HCT116 (cell line): ENCODE results near the gene BBLN. TPM values are rescaled to one million over a fixed set of nuclear protein-coding genes. Genes with fewer than 3 reads are reported as not detected.
"Not testable (repeated sequence)": the region's sequence is repeated elsewhere in the genome, so short reads cannot be mapped to it uniquely, and the experiment has no call there.

Source experiments
- ATAC-seq: fragments of 200-7000 bp; cut with Tn5 transposase; 2 replicates; pipeline ENCODE4 v1.9.1; 2020; ENCODE audit warnings: mild to moderate bottlenecking, moderate library complexity
- BruUV-seq: library from RNA; stranded (reverse); fragments of 400-500 nt; replicated peaks from 2 replicates; lab custom pipeline; 2021; lab: Mats Ljungman, UMichigan
- CTCF ChIA-PET: fragments of 300-600 bp; sonication (Branson Sonifier 250); formaldehyde crosslinking; loops from one replicate; lab custom pipeline; 2021; ENCODE audit warnings: antibody characterized with exemption; lab: Charles Lee
- POLR2A ChIA-PET: fragments of 300-600, 350-600 bp; sonication (Branson Sonifier 250); formaldehyde crosslinking; loops from one replicate; lab custom pipeline; 2021; ENCODE audit warnings: antibody characterized with exemption; lab: Charles Lee
- RAD21 ChIA-PET, 2 experiments: fragments of 300-600 bp; sonication (Branson Sonifier 250); formaldehyde crosslinking; loops; one replicate each; lab custom pipeline; 2023; ENCODE audit warnings: low total read pairs in 2 of 2; ENCODE audit not compliant: uncharacterized antibody in 2 of 2, unreplicated experiment in 2 of 2, low non-redundant PET in 1 of 2; lab: Charles Lee
- DNase-seq: peaks from one replicate; pipeline ENCODE4 v3.0.0-alpha.2; 2010; ENCODE audit warnings: low read depth, low spot score
- H2AFZ ChIP-seq: fragments of 200-600 bp; shearing (Covaris generic), sonication (generic); 2 replicates; pipeline ENCODE4 v1.6.1; 2017; ENCODE audit warnings: low read depth, mixed run types, mixed read lengths, antibody characterized with exemption, low read length; ENCODE audit not compliant: poor library complexity, severe bottlenecking
- H3K27ac ChIP-seq: 2 replicates; pipeline ENCODE4 v1.5.1; 2012; ENCODE audit warnings: low read depth, low read length
- H3K27me3 ChIP-seq: fragments of 200-600 bp; sonication (generic); 2 replicates; pipeline ENCODE4 v1.6.1; 2016; ENCODE audit warnings: mixed run types, low read length, mixed read lengths; ENCODE audit not compliant: insufficient read depth
- H3K36me3 ChIP-seq, 2 experiments: fragments of 200-500 bp in 1 of 2; fragments of 200-600 bp in 1 of 2; sonication (Bioruptor generic) in 1 of 2; sonication (generic) in 1 of 2; 2 replicates each; pipeline versions ENCODE4 v1.5.1 to v1.6.1; 2014 to 2016; ENCODE audit warnings: low read length in 2 of 2, inconsistent platforms in 1 of 2, mixed read lengths in 1 of 2, mixed run types in 1 of 2; ENCODE audit not compliant: insufficient read depth in 2 of 2, control insufficient read depth in 1 of 2
- H3K4me1 ChIP-seq, 2 experiments: fragments of 200-600 bp in 1 of 2; sonication (generic) in 1 of 2; 2 replicates each; pipeline versions ENCODE4 v1.5.1 to v1.6.1; 2012 to 2017; ENCODE audit warnings: low read length in 2 of 2, inconsistent platforms in 1 of 2, mild to moderate bottlenecking in 1 of 2, mixed read lengths in 1 of 2, mixed run types in 1 of 2, moderate library complexity in 1 of 2; ENCODE audit not compliant: insufficient read depth in 2 of 2, control insufficient read depth in 1 of 2
- H3K4me2 ChIP-seq: fragments of 200-600 bp; sonication (generic); 2 replicates; pipeline ENCODE4 v1.6.1; 2017; ENCODE audit warnings: mixed run types, low read length, mixed read lengths
- H3K4me3 ChIP-seq, 2 experiments: fragments of 200-600 bp in 1 of 2; sonication (generic) in 1 of 2; replicated peaks in 1 of 2; 2 replicates each; pipeline ENCODE4 v1.5.1; 2011 to 2016; ENCODE audit warnings: low read length in 2 of 2, control low read depth in 1 of 2, low read depth in 1 of 2, mild to moderate bottlenecking in 1 of 2, mixed read lengths in 1 of 2, mixed run types in 1 of 2
- H3K79me2 ChIP-seq: fragments of 200-600 bp; sonication (generic); 2 replicates; pipeline ENCODE4 v1.6.1; 2017; ENCODE audit warnings: mild to moderate bottlenecking, mixed run types, low read length, moderate library complexity, mixed read lengths; ENCODE audit not compliant: insufficient read depth
- H3K9ac ChIP-seq: fragments of 200-600 bp; sonication (generic); 2 replicates; pipeline ENCODE4 v1.6.1; 2016; ENCODE audit warnings: low read length, mixed read lengths
- H3K9me2 ChIP-seq: fragments of 200-600 bp; sonication (generic), shearing (Covaris generic); 2 replicates; pipeline ENCODE4 v1.6.1; 2017; ENCODE audit warnings: mixed run types, mild to moderate bottlenecking, moderate library complexity; ENCODE audit not compliant: insufficient read depth
- H3K9me3 ChIP-seq, 2 experiments: fragments of 200-500 bp in 1 of 2; fragments of 200-600 bp in 1 of 2; sonication (Bioruptor generic) in 1 of 2; sonication (generic) in 1 of 2; 2 replicates each; pipeline ENCODE4 v1.6.1; 2014 to 2017; ENCODE audit warnings: low read length in 2 of 2, mixed read lengths in 2 of 2, inconsistent platforms in 1 of 2, low read depth in 1 of 2, mild to moderate bottlenecking in 1 of 2, mixed run types in 1 of 2, moderate library complexity in 1 of 2; ENCODE audit not compliant: control insufficient read depth in 1 of 2, insufficient read depth in 1 of 2
- H4K20me1 ChIP-seq: fragments of 200-600 bp; sonication (generic), shearing (Covaris generic); 2 replicates; pipeline ENCODE4 v1.6.1; 2017; ENCODE audit warnings: mixed run types, mild to moderate bottlenecking, moderate library complexity; ENCODE audit not compliant: insufficient read depth
- CBX3 ChIP-seq: IDR thresholded peaks from 2 replicates; pipeline ENCODE4 v1.6.1; 2012; ENCODE audit warnings: low read depth
- ELF1 ChIP-seq: IDR thresholded peaks from 2 replicates; pipeline ENCODE4 v1.6.1; 2012; ENCODE audit warnings: low read depth, borderline replicate concordance
- EZH2phosphoT487 ChIP-seq: fragments of 200-600 bp; IDR thresholded peaks from 2 replicates; pipeline ENCODE4 v1.6.1; 2018; ENCODE audit warnings: antibody characterized with exemption, borderline replicate concordance
- MAX ChIP-seq: IDR thresholded peaks from 2 replicates; pipeline ENCODE4 v1.6.1; 2012
- RAD21 ChIP-seq: IDR thresholded peaks from 2 replicates; pipeline ENCODE4 v1.6.1; 2012; ENCODE audit warnings: low read depth, mild to moderate bottlenecking
- SRF ChIP-seq: IDR thresholded peaks from 2 replicates; pipeline ENCODE4 v1.6.1; 2012; ENCODE audit warnings: low read depth
- YY1 ChIP-seq: IDR thresholded peaks from 2 replicates; pipeline ENCODE4 v1.6.1; 2011; ENCODE audit warnings: low read length, low read depth, moderate library complexity, mild to moderate bottlenecking; ENCODE audit not compliant: insufficient replicate concordance; ENCODE audit errors: extremely low read depth
- ZFX ChIP-seq: fragments of 450-650 bp; IDR thresholded peaks from 2 replicates; pipeline ENCODE4 v1.6.1; 2017
- ZNF274 ChIP-seq: fragments of 200-500 bp; sonication (Bioruptor generic); IDR thresholded peaks from 2 replicates; pipeline ENCODE4 v1.6.1; 2014; ENCODE audit warnings: mild to moderate bottlenecking, low read depth, low read length, inconsistent platforms
- intact Hi-C: fragments of 100-400 bp; cut with micrococcal nuclease; formaldehyde crosslinking; loops from 2 replicates; pipeline ENCODE4 v1.10.0; 2022
- total RNA-seq: library from RNA; stranded (reverse); gene quantifications from one replicate; pipeline ENCODE4 v1.2.1, GENCODE V29; 2021; ENCODE audit not compliant: unreplicated experiment
- TF ChIP-seq, protein P1 (sequence below), 3 experiments: fragments of 200-600 bp in 1 of 3; sonication (generic) in 1 of 3; IDR thresholded peaks in 2 of 3; conservative IDR thresholded peaks in 1 of 3; 2 replicates each; pipeline ENCODE4 v1.5.1; 2012 to 2017; ENCODE audit warnings: low read depth in 2 of 3, low read length in 2 of 3, antibody characterized with exemption in 1 of 3, borderline replicate concordance in 1 of 3, control low read depth in 1 of 3, mild to moderate bottlenecking in 1 of 3, mixed read lengths in 1 of 3, mixed run types in 1 of 3, moderate library complexity in 1 of 3; ENCODE audit not compliant: insufficient read depth in 1 of 3
- TF ChIP-seq, protein P2 (sequence below): IDR thresholded peaks from 2 replicates; pipeline ENCODE4 v1.6.1; 2012; ENCODE audit warnings: low read depth

Gene BBLN
- total RNA-seq, 1 experiment from 2014 or later: 119 TPM

DNA sequence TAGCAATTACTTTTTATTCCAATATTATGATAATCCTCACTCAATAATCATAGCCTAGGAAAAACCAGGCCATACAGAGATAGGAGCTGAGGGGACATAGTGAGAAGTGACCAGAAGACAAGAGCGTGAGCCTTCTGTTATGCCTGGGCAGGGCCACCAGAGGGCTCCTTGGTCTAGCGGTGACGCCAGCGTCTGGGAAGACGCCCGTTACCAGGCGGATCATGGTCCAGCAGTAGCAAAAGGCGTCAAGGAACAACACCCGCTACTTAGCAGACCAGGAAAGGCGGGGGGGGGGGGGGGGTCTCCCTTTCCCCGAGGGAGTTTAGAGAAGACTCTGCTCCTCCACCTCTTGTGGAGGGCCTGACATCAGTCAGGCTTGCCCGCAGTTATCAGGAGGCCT is 21.4 kb downstream of the BBLN start:
- H3K9me3 ChIP-seq, RAD21 ChIA-PET, BruUV-seq: not testable (repeated sequence)
- 0 out of 2 replicates have a peak, but pooled peaks have one; percentile 13 for TF ChIP-seq CBX3
- TF ChIP-seq RAD21: peak; percentile 51
- TF ChIP-seq, protein P1, sequence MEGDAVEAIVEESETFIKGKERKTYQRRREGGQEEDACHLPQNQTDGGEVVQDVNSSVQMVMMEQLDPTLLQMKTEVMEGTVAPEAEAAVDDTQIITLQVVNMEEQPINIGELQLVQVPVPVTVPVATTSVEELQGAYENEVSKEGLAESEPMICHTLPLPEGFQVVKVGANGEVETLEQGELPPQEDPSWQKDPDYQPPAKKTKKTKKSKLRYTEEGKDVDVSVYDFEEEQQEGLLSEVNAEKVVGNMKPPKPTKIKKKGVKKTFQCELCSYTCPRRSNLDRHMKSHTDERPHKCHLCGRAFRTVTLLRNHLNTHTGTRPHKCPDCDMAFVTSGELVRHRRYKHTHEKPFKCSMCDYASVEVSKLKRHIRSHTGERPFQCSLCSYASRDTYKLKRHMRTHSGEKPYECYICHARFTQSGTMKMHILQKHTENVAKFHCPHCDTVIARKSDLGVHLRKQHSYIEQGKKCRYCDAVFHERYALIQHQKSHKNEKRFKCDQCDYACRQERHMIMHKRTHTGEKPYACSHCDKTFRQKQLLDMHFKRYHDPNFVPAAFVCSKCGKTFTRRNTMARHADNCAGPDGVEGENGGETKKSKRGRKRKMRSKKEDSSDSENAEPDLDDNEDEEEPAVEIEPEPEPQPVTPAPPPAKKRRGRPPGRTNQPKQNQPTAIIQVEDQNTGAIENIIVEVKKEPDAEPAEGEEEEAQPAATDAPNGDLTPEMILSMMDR (IDR thresholded peaks at IDR 0.05 in 2 of 3, conservative IDR thresholded peaks at IDR 0.05 in 1 of 3; ENCODE audit: borderline replicate concordance in 1 of 3, insufficient read depth in 1 of 3, low read depth in 2 of 3, low read length in 2 of 3): peak; percentile 21 to 47 (median 34); a peak in 4 of 6 replicates
- TF ChIP-seq, all 23 proteins: peak for 3; not testable (repeated sequence) for 20
- H3K27ac ChIP-seq, H3K79me2 ChIP-seq, CTCF ChIA-PET, POLR2A ChIA-PET, H3K9ac ChIP-seq, H3K9me2 ChIP-seq, H3K4me2 ChIP-seq, ATAC-seq, H3K4me3 ChIP-seq, DNase-seq, H4K20me1 ChIP-seq, H3K4me1 ChIP-seq, intact Hi-C loops, H2AFZ ChIP-seq, H3K27me3 ChIP-seq: not testable (repeated sequence)
- peaks cover 20 to 48% of the 10 kb centered on the region in 2 experiments for H3K36me3 ChIP-seq

DNA sequence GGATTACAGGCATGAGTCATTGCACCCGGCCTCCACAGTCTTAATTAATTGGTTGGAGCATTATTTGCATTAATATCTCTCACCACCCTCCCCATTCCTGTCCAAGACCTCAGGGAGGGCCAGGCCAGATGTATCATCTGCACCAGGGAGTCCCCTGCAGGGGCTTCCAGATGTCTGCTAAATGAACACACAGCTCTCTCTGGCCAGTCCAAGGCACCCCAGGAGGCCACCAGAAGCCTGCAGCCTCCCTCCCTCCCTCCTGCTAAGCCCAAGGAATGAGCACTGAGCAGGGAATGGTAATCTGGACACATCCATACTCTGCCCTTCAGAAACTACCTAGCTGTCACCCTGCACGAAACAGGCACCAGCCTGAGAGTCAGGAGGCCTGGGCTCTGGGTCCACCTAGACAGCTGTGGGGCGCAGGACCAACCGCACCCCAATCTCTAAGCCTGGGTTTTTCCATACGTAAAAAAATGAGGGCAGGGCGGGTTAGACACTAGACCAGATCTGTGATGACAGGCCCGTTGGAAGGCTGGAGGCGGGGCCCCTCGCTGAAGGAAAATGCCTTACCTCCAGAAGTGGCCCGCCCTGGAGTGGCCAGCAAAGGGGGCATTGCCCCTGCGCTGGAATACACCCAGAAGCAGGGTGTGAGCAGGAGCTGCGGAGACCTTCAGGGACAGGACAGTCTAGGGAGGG is 23.0 kb downstream of the BBLN start:
- no TSS peak for BruUV-seq
- Histone ChIP-seq H3K36me3 (peaks cover 19 to 42% of the 10 kb centered on the region in 2 experiments), H3K9me3 (no peaks in the 10 kb centered on the region; a peak in 1 of 4 replicates), H3K9me2 (no peaks in the 10 kb centered on the region), H3K27ac (no peak overlapping the region), H2AFZ (no peak overlapping the region), H3K4me2 (no peak overlapping the region), H3K9ac (no peak overlapping the region), H3K4me1 (no peaks in the 10 kb centered on the region), H4K20me1 (no peaks in the 10 kb centered on the region), H3K79me2 (no peaks in the 10 kb centered on the region; the same call in 1 of the 2 replicates), H3K4me3 (no peak overlapping the region), H3K27me3 (no peaks in the 10 kb centered on the region)
- POLR2A ChIA-PET: no interaction called here
- ATAC-seq: peak; percentile 5; the same call in 1 of the 2 replicates
- DNase-seq: no peak
- CTCF ChIA-PET: interaction anchor here (0.6 to 1.2 kb wide), 4 partner anchors 10 to 270 kb away, joined by 3 to 5 read pairs (median 3); no protein-coding TSS in a partner anchor
- RAD21 ChIA-PET: interaction anchor here in 1 of 2 experiments (0.9 kb wide), 1 partner anchor 17 kb away, joined by 3 read pairs; no protein-coding TSS in a partner anchor
- intact Hi-C loops: no loop called here
- TF ChIP-seq MAX: no peak
- no peak for TF ChIP-seq ZNF274
- no peak for TF ChIP-seq EZH2phosphoT487
- no peak for TF ChIP-seq YY1
- TF ChIP-seq, protein P2, sequence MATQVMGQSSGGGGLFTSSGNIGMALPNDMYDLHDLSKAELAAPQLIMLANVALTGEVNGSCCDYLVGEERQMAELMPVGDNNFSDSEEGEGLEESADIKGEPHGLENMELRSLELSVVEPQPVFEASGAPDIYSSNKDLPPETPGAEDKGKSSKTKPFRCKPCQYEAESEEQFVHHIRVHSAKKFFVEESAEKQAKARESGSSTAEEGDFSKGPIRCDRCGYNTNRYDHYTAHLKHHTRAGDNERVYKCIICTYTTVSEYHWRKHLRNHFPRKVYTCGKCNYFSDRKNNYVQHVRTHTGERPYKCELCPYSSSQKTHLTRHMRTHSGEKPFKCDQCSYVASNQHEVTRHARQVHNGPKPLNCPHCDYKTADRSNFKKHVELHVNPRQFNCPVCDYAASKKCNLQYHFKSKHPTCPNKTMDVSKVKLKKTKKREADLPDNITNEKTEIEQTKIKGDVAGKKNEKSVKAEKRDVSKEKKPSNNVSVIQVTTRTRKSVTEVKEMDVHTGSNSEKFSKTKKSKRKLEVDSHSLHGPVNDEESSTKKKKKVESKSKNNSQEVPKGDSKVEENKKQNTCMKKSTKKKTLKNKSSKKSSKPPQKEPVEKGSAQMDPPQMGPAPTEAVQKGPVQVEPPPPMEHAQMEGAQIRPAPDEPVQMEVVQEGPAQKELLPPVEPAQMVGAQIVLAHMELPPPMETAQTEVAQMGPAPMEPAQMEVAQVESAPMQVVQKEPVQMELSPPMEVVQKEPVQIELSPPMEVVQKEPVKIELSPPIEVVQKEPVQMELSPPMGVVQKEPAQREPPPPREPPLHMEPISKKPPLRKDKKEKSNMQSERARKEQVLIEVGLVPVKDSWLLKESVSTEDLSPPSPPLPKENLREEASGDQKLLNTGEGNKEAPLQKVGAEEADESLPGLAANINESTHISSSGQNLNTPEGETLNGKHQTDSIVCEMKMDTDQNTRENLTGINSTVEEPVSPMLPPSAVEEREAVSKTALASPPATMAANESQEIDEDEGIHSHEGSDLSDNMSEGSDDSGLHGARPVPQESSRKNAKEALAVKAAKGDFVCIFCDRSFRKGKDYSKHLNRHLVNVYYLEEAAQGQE: no peak
- TF ChIP-seq ELF1: no peak
- TF ChIP-seq SRF: no peak
- TF ChIP-seq ZFX: no peak
